H9 (cell line): Measurements from ENCODE around the gene SLC6A3. TPM values are rescaled to one million over a fixed set of nuclear protein-coding genes. Genes with fewer than 3 reads are reported as not detected.

Experiments used
- DNase-seq: peaks from one replicate; pipeline ENCODE4 v3.0.0-alpha.2; 2017
- H2AFZ ChIP-seq: one replicate; pipeline ENCODE4 v1.6.1; 2013; ENCODE audit warnings: mild to moderate bottlenecking, low read length, control low read depth, moderate library complexity
- H2AK5ac ChIP-seq: 2 replicates; pipeline ENCODE4 v1.6.1; 2013; ENCODE audit warnings: low read length, control low read depth, mixed read lengths; ENCODE audit not compliant: insufficient read length
- H2BK120ac ChIP-seq: one replicate; pipeline ENCODE4 v1.6.1; 2013; ENCODE audit warnings: low read depth, mild to moderate bottlenecking, low read length, control low read depth, inconsistent platforms; ENCODE audit not compliant: poor library complexity, severe bottlenecking
- H2BK12ac ChIP-seq: 2 replicates; pipeline ENCODE4 v1.6.1; 2013; ENCODE audit warnings: low read length, control low read depth, mixed read lengths, low read depth; ENCODE audit not compliant: insufficient read length
- H2BK15ac ChIP-seq: 2 replicates; pipeline ENCODE4 v1.6.1; 2013; ENCODE audit warnings: low read depth, low read length, control low read depth
- H2BK20ac ChIP-seq: one replicate; pipeline ENCODE4 v1.6.1; 2013; ENCODE audit warnings: low read depth, mild to moderate bottlenecking, low read length, control low read depth, inconsistent platforms; ENCODE audit not compliant: poor library complexity, severe bottlenecking
- H2BK5ac ChIP-seq: 2 replicates; pipeline ENCODE4 v1.6.1; 2013; ENCODE audit warnings: low read length, control low read depth, mixed read lengths; ENCODE audit not compliant: insufficient read length
- H3K14ac ChIP-seq: 2 replicates; pipeline ENCODE4 v1.6.1; 2013; ENCODE audit warnings: low read length, control low read depth; ENCODE audit not compliant: insufficient read depth
- H3K18ac ChIP-seq: 2 replicates; pipeline ENCODE4 v1.6.1; 2013; ENCODE audit warnings: low read depth, mild to moderate bottlenecking, mixed read lengths, low read length, control low read depth; ENCODE audit not compliant: insufficient read length
- H3K23ac ChIP-seq: 2 replicates; pipeline ENCODE4 v1.6.1; 2013; ENCODE audit warnings: low read length, control low read depth, mixed read lengths, low read depth; ENCODE audit not compliant: insufficient read length
- H3K23me2 ChIP-seq: 2 replicates; pipeline ENCODE4 v1.6.1; 2013; ENCODE audit warnings: low read depth, mild to moderate bottlenecking, mixed read lengths, low read length, control low read depth; ENCODE audit not compliant: insufficient read length, poor library complexity, severe bottlenecking
- H3K27ac ChIP-seq: 2 replicates; pipeline ENCODE4 v1.5.1; 2013; ENCODE audit warnings: low read length, control low read depth, mixed read lengths, low read depth; ENCODE audit not compliant: insufficient read length
- H3K27me3 ChIP-seq: 2 replicates; pipeline ENCODE4 v1.6.1; 2013; ENCODE audit warnings: low read length, control low read depth, inconsistent platforms; ENCODE audit not compliant: insufficient read depth
- H3K4ac ChIP-seq: 2 replicates; pipeline ENCODE4 v1.6.1; 2013; ENCODE audit warnings: low read depth, mild to moderate bottlenecking, control low read depth, inconsistent platforms, low read length, moderate library complexity
- H3K4me1 ChIP-seq: 2 replicates; pipeline ENCODE4 v1.6.1; 2013; ENCODE audit warnings: low read length, control low read depth, inconsistent platforms; ENCODE audit not compliant: insufficient read depth
- H3K4me2 ChIP-seq: 2 replicates; pipeline ENCODE4 v1.6.1; 2013; ENCODE audit warnings: low read length, control low read depth, mixed read lengths; ENCODE audit not compliant: insufficient read length, insufficient read depth
- H3K56ac ChIP-seq: 2 replicates; pipeline ENCODE4 v1.6.1; 2013; ENCODE audit warnings: low read depth, mild to moderate bottlenecking, mixed read lengths, low read length, control low read depth; ENCODE audit not compliant: insufficient read length
- H3K79me1 ChIP-seq: 2 replicates; pipeline ENCODE4 v1.6.1; 2013; ENCODE audit warnings: low read depth, mild to moderate bottlenecking, moderate library complexity, low read length, control low read depth, inconsistent platforms; ENCODE audit not compliant: insufficient read depth, poor library complexity, severe bottlenecking
- H3K79me2 ChIP-seq: 2 replicates; pipeline ENCODE4 v1.6.1; 2013; ENCODE audit warnings: low read length, control low read depth, inconsistent platforms; ENCODE audit not compliant: insufficient read depth
- H3K9ac ChIP-seq: 2 replicates; pipeline ENCODE4 v1.6.1; 2013; ENCODE audit warnings: low read length, control low read depth, mixed read lengths; ENCODE audit not compliant: insufficient read length; ENCODE audit errors: extremely low read depth
- H3K9me3 ChIP-seq: one replicate; pipeline ENCODE4 v1.6.1; 2013; ENCODE audit warnings: low read depth, low read length, inconsistent platforms; ENCODE audit not compliant: control insufficient read depth
- H3T11ph ChIP-seq: one replicate; pipeline ENCODE4 v1.6.1; 2013; ENCODE audit warnings: mild to moderate bottlenecking, low read length, control low read depth, inconsistent platforms
- H4K20me1 ChIP-seq: one replicate; pipeline ENCODE4 v1.6.1; 2013; ENCODE audit not compliant: control insufficient read depth, insufficient read length, insufficient read depth
- H4K5ac ChIP-seq: 2 replicates; pipeline ENCODE4 v1.6.1; 2013; ENCODE audit warnings: low read depth, mild to moderate bottlenecking, mixed read lengths, low read length, control low read depth; ENCODE audit not compliant: insufficient read length
- H4K8ac ChIP-seq: replicated peaks from 2 replicates; pipeline ENCODE4 v1.6.1; 2013; ENCODE audit warnings: low read length, control low read depth, mixed read lengths, low read depth; ENCODE audit not compliant: insufficient read length
- H4K91ac ChIP-seq: 2 replicates; pipeline ENCODE4 v1.6.1; 2013; ENCODE audit warnings: low read depth, mild to moderate bottlenecking, moderate library complexity, mixed read lengths, low read length, control low read depth; ENCODE audit not compliant: insufficient read length
- H3K27ac Mint-ChIP-seq, 3 experiments: 2 replicates in 2 of 3; 3 replicates in 1 of 3; pipeline ENCODE4 v1.8.0; 2020 to 2021; ENCODE audit warnings: mixed read lengths in 3 of 3, mild to moderate bottlenecking in 1 of 3, moderate library complexity in 1 of 3
- H3K27me3 Mint-ChIP-seq: 2 replicates; pipeline ENCODE4 v1.8.0; 2021; ENCODE audit warnings: low read depth, mild to moderate bottlenecking, moderate library complexity, mixed read lengths
- H3K36me3 Mint-ChIP-seq, 3 experiments: 2 replicates in 2 of 3; 3 replicates in 1 of 3; pipeline ENCODE4 v1.8.0; 2020 to 2021; ENCODE audit warnings: low read depth in 3 of 3, mixed read lengths in 3 of 3; ENCODE audit not compliant: insufficient read depth in 1 of 3
- H3K4me1 Mint-ChIP-seq, 2 experiments: 2 replicates each; pipeline ENCODE4 v1.8.0; 2020; ENCODE audit warnings: mixed read lengths in 2 of 2
- H3K4me3 Mint-ChIP-seq, 2 experiments: 2 replicates in 1 of 2; 3 replicates in 1 of 2; pipeline ENCODE4 v1.8.0; 2020 to 2021; ENCODE audit warnings: mild to moderate bottlenecking in 2 of 2, mixed read lengths in 2 of 2, moderate library complexity in 1 of 2
- H3K9me3 Mint-ChIP-seq, 2 experiments: 2 replicates in 1 of 2; 3 replicates in 1 of 2; pipeline ENCODE4 v1.8.0; 2020; ENCODE audit warnings: mild to moderate bottlenecking in 2 of 2, mixed read lengths in 2 of 2, moderate library complexity in 1 of 2
- CTCF ChIP-seq: fragments of 200-600 bp; sonication (generic); conservative IDR thresholded peaks from 3 replicates; pipeline ENCODE4 v1.8.0; 2021; ENCODE audit warnings: antibody characterized with exemption, mild to moderate bottlenecking
- WGBS: extraction: QIAGEN DNeasy Blood & Tissue Kit; methylation state at CpG from one replicate; pipeline ENCODE4 v1.1.7; 2013; ENCODE audit warnings: missing lambda C conversion rate, low lambda C conversion rate, mixed read lengths; ENCODE audit not compliant: insufficient read length; ENCODE audit errors: extremely low coverage; 5-methylcytosine and 5-hydroxymethylcytosine counted together
- total RNA-seq: library from RNA; stranded (reverse); gene quantifications from 2 replicates; pipeline ENCODE4 v1.2.1, GENCODE V29; 2021

Gene SLC6A3
- total RNA-seq, 1 experiment from 2014 or later = 0.61 TPM

- peaks cover 73% of the 10 kb centered on the region for H3K27me3 Mint-ChIP-seq
- H3K4me1 ChIP-seq = no peaks in the 10 kb centered on the region
- H3K27me3 ChIP-seq = peaks cover 4% of the 10 kb centered on the region; the same call in 1 of the 2 replicates
These were observed 57.4 kb downstream of the SLC6A3 start for GRCh38 chr5:1387876-1388275.

More at GRCh38 chr5:1387876-1388275, 57.4 kb downstream of the SLC6A3 start:
- Histone ChIP-seq H3K9ac (no peak overlapping the region), H3K9me3 (no peaks in the 10 kb centered on the region), H3K56ac (no peak overlapping the region), H2BK15ac (no peak overlapping the region), H3K23ac (no peak overlapping the region), H2AK5ac (no peak overlapping the region), H2BK12ac (no peak overlapping the region), H2BK5ac (no peak overlapping the region), H3K4ac (no peak overlapping the region), H2BK20ac (no peak overlapping the region), H3K14ac (no peak overlapping the region), H4K20me1 (peaks cover 3% of the 10 kb centered on the region), H4K91ac (no peak overlapping the region), H3K23me2 (peaks cover 6% of the 10 kb centered on the region), H3K27ac (no peak overlapping the region), H3K18ac (no peak overlapping the region), H4K5ac (no peak overlapping the region), H4K8ac (no peak overlapping the region), H3K79me1 (no peaks in the 10 kb centered on the region), H3K79me2 (no peaks in the 10 kb centered on the region), H2AFZ (no peak overlapping the region), H3K4me2 (no peak overlapping the region), H3T11ph (no peak overlapping the region), H2BK120ac (no peak overlapping the region)
- Mint-ChIP-seq H3K36me3 (no peaks in the 10 kb centered on the region), H3K9me3 (no peaks in the 10 kb centered on the region), H3K4me1 (peaks cover 11 to 15% of the 10 kb centered on the region in 2 experiments), H3K27ac (no peak overlapping the region), H3K4me3 (no peak overlapping the region)
- no CpG with 5 or more reads among the region's 5 CpGs for WGBS
- no peak for TF ChIP-seq CTCF
- DNase-seq = no peak
